H9 (cell line): ENCODE measurements around the gene DYNC2H1. TPM values are rescaled to one million over a fixed set of nuclear protein-coding genes. Genes with fewer than 3 reads are reported as not detected.

Experiments
- DNase-seq: peaks from one replicate; pipeline ENCODE4 v3.0.0-alpha.2; 2017
- H2AFZ ChIP-seq: one replicate; pipeline ENCODE4 v1.6.1; 2013; ENCODE audit warnings: mild to moderate bottlenecking, low read length, control low read depth, moderate library complexity
- H2AK5ac ChIP-seq: 2 replicates; pipeline ENCODE4 v1.6.1; 2013; ENCODE audit warnings: low read length, control low read depth, mixed read lengths; ENCODE audit not compliant: insufficient read length
- H2BK120ac ChIP-seq: one replicate; pipeline ENCODE4 v1.6.1; 2013; ENCODE audit warnings: low read depth, mild to moderate bottlenecking, low read length, control low read depth, inconsistent platforms; ENCODE audit not compliant: poor library complexity, severe bottlenecking
- H2BK12ac ChIP-seq: 2 replicates; pipeline ENCODE4 v1.6.1; 2013; ENCODE audit warnings: low read length, control low read depth, mixed read lengths, low read depth; ENCODE audit not compliant: insufficient read length
- H2BK15ac ChIP-seq: 2 replicates; pipeline ENCODE4 v1.6.1; 2013; ENCODE audit warnings: low read depth, low read length, control low read depth
- H2BK20ac ChIP-seq: one replicate; pipeline ENCODE4 v1.6.1; 2013; ENCODE audit warnings: low read depth, mild to moderate bottlenecking, low read length, control low read depth, inconsistent platforms; ENCODE audit not compliant: poor library complexity, severe bottlenecking
- H2BK5ac ChIP-seq: 2 replicates; pipeline ENCODE4 v1.6.1; 2013; ENCODE audit warnings: low read length, control low read depth, mixed read lengths; ENCODE audit not compliant: insufficient read length
- H3K14ac ChIP-seq: 2 replicates; pipeline ENCODE4 v1.6.1; 2013; ENCODE audit warnings: low read length, control low read depth; ENCODE audit not compliant: insufficient read depth
- H3K18ac ChIP-seq: 2 replicates; pipeline ENCODE4 v1.6.1; 2013; ENCODE audit warnings: low read depth, mild to moderate bottlenecking, mixed read lengths, low read length, control low read depth; ENCODE audit not compliant: insufficient read length
- H3K23ac ChIP-seq: 2 replicates; pipeline ENCODE4 v1.6.1; 2013; ENCODE audit warnings: low read length, control low read depth, mixed read lengths, low read depth; ENCODE audit not compliant: insufficient read length
- H3K23me2 ChIP-seq: 2 replicates; pipeline ENCODE4 v1.6.1; 2013; ENCODE audit warnings: low read depth, mild to moderate bottlenecking, mixed read lengths, low read length, control low read depth; ENCODE audit not compliant: insufficient read length, poor library complexity, severe bottlenecking
- H3K27ac ChIP-seq: 2 replicates; pipeline ENCODE4 v1.5.1; 2013; ENCODE audit warnings: low read length, control low read depth, mixed read lengths, low read depth; ENCODE audit not compliant: insufficient read length
- H3K27me3 ChIP-seq: 2 replicates; pipeline ENCODE4 v1.6.1; 2013; ENCODE audit warnings: low read length, control low read depth, inconsistent platforms; ENCODE audit not compliant: insufficient read depth
- H3K4ac ChIP-seq: 2 replicates; pipeline ENCODE4 v1.6.1; 2013; ENCODE audit warnings: low read depth, mild to moderate bottlenecking, control low read depth, inconsistent platforms, low read length, moderate library complexity
- H3K4me1 ChIP-seq: 2 replicates; pipeline ENCODE4 v1.6.1; 2013; ENCODE audit warnings: low read length, control low read depth, inconsistent platforms; ENCODE audit not compliant: insufficient read depth
- H3K4me2 ChIP-seq: 2 replicates; pipeline ENCODE4 v1.6.1; 2013; ENCODE audit warnings: low read length, control low read depth, mixed read lengths; ENCODE audit not compliant: insufficient read length, insufficient read depth
- H3K56ac ChIP-seq: 2 replicates; pipeline ENCODE4 v1.6.1; 2013; ENCODE audit warnings: low read depth, mild to moderate bottlenecking, mixed read lengths, low read length, control low read depth; ENCODE audit not compliant: insufficient read length
- H3K79me1 ChIP-seq: 2 replicates; pipeline ENCODE4 v1.6.1; 2013; ENCODE audit warnings: low read depth, mild to moderate bottlenecking, moderate library complexity, low read length, control low read depth, inconsistent platforms; ENCODE audit not compliant: insufficient read depth, poor library complexity, severe bottlenecking
- H3K79me2 ChIP-seq: 2 replicates; pipeline ENCODE4 v1.6.1; 2013; ENCODE audit warnings: low read length, control low read depth, inconsistent platforms; ENCODE audit not compliant: insufficient read depth
- H3K9ac ChIP-seq: 2 replicates; pipeline ENCODE4 v1.6.1; 2013; ENCODE audit warnings: low read length, control low read depth, mixed read lengths; ENCODE audit not compliant: insufficient read length; ENCODE audit errors: extremely low read depth
- H3K9me3 ChIP-seq: one replicate; pipeline ENCODE4 v1.6.1; 2013; ENCODE audit warnings: low read depth, low read length, inconsistent platforms; ENCODE audit not compliant: control insufficient read depth
- H3T11ph ChIP-seq: one replicate; pipeline ENCODE4 v1.6.1; 2013; ENCODE audit warnings: mild to moderate bottlenecking, low read length, control low read depth, inconsistent platforms
- H4K20me1 ChIP-seq: one replicate; pipeline ENCODE4 v1.6.1; 2013; ENCODE audit not compliant: control insufficient read depth, insufficient read length, insufficient read depth
- H4K5ac ChIP-seq: 2 replicates; pipeline ENCODE4 v1.6.1; 2013; ENCODE audit warnings: low read depth, mild to moderate bottlenecking, mixed read lengths, low read length, control low read depth; ENCODE audit not compliant: insufficient read length
- H4K8ac ChIP-seq: replicated peaks from 2 replicates; pipeline ENCODE4 v1.6.1; 2013; ENCODE audit warnings: low read length, control low read depth, mixed read lengths, low read depth; ENCODE audit not compliant: insufficient read length
- H4K91ac ChIP-seq: 2 replicates; pipeline ENCODE4 v1.6.1; 2013; ENCODE audit warnings: low read depth, mild to moderate bottlenecking, moderate library complexity, mixed read lengths, low read length, control low read depth; ENCODE audit not compliant: insufficient read length
- H3K27ac Mint-ChIP-seq, 3 experiments: 2 replicates in 2 of 3; 3 replicates in 1 of 3; pipeline ENCODE4 v1.8.0; 2020 to 2021; ENCODE audit warnings: mixed read lengths in 3 of 3, mild to moderate bottlenecking in 1 of 3, moderate library complexity in 1 of 3
- H3K27me3 Mint-ChIP-seq: 2 replicates; pipeline ENCODE4 v1.8.0; 2021; ENCODE audit warnings: low read depth, mild to moderate bottlenecking, moderate library complexity, mixed read lengths
- H3K36me3 Mint-ChIP-seq, 3 experiments: 2 replicates in 2 of 3; 3 replicates in 1 of 3; pipeline ENCODE4 v1.8.0; 2020 to 2021; ENCODE audit warnings: low read depth in 3 of 3, mixed read lengths in 3 of 3; ENCODE audit not compliant: insufficient read depth in 1 of 3
- H3K4me1 Mint-ChIP-seq, 2 experiments: 2 replicates each; pipeline ENCODE4 v1.8.0; 2020; ENCODE audit warnings: mixed read lengths in 2 of 2
- H3K4me3 Mint-ChIP-seq, 2 experiments: 2 replicates in 1 of 2; 3 replicates in 1 of 2; pipeline ENCODE4 v1.8.0; 2020 to 2021; ENCODE audit warnings: mild to moderate bottlenecking in 2 of 2, mixed read lengths in 2 of 2, moderate library complexity in 1 of 2
- H3K9me3 Mint-ChIP-seq, 2 experiments: 2 replicates in 1 of 2; 3 replicates in 1 of 2; pipeline ENCODE4 v1.8.0; 2020; ENCODE audit warnings: mild to moderate bottlenecking in 2 of 2, mixed read lengths in 2 of 2, moderate library complexity in 1 of 2
- CTCF ChIP-seq: fragments of 200-600 bp; sonication (generic); conservative IDR thresholded peaks from 3 replicates; pipeline ENCODE4 v1.8.0; 2021; ENCODE audit warnings: antibody characterized with exemption, mild to moderate bottlenecking
- WGBS: extraction: QIAGEN DNeasy Blood & Tissue Kit; methylation state at CpG from one replicate; pipeline ENCODE4 v1.1.7; 2013; ENCODE audit warnings: missing lambda C conversion rate, low lambda C conversion rate, mixed read lengths; ENCODE audit not compliant: insufficient read length; ENCODE audit errors: extremely low coverage; 5-methylcytosine and 5-hydroxymethylcytosine counted together
- total RNA-seq: library from RNA; stranded (reverse); gene quantifications from 2 replicates; pipeline ENCODE4 v1.2.1, GENCODE V29; 2021

DYNC2H1 gene
- total RNA-seq, 1 experiment from 2014 or later = 13.2 TPM

- no peak overlapping the region for H3K4me2 ChIP-seq
- no peak overlapping the region for H4K8ac ChIP-seq
- DNase-seq = no peak
- Mint-ChIP-seq H3K4me1 (peaks cover 25 to 30% of the 10 kb centered on the region in 2 experiments), H3K27ac (peak overlapping the region; percentile 18 to 69 (median 40); a peak in 2 of 7 replicates), H3K27me3 (no peaks in the 10 kb centered on the region), H3K36me3 (peaks cover 5 to 10% (median 6%) of the 10 kb centered on the region in 3 experiments; a peak in 5 of 7 replicates), H3K4me3 (no peak overlapping the region), H3K9me3 (no peaks in the 10 kb centered on the region; a peak in 2 of 5 replicates)
- no peak overlapping the region for H2BK15ac ChIP-seq
- no peak overlapping the region for H4K91ac ChIP-seq
- no peak overlapping the region for H2AK5ac ChIP-seq
- no peak overlapping the region for H3T11ph ChIP-seq
- H3K23ac ChIP-seq = no peak overlapping the region
- TF ChIP-seq CTCF = no peak
- no peaks in the 10 kb centered on the region for H3K79me2 ChIP-seq
- H2BK120ac ChIP-seq = no peak overlapping the region
- no peak overlapping the region for H3K18ac ChIP-seq
- H2AFZ ChIP-seq = no peak overlapping the region
- H4K5ac ChIP-seq = no peak overlapping the region
- H2BK5ac ChIP-seq = no peak overlapping the region
- no peaks in the 10 kb centered on the region for H3K23me2 ChIP-seq
- no peaks in the 10 kb centered on the region for H3K27me3 ChIP-seq
- H3K9ac ChIP-seq = no peak overlapping the region
- H4K20me1 ChIP-seq = no peaks in the 10 kb centered on the region
- no peak overlapping the region for H3K56ac ChIP-seq
- no peaks in the 10 kb centered on the region for H3K9me3 ChIP-seq
- no peak overlapping the region for H2BK12ac ChIP-seq
- no peaks in the 10 kb centered on the region for H3K79me1 ChIP-seq
- H2BK20ac ChIP-seq = no peak overlapping the region
- H3K4me1 ChIP-seq = peaks cover 2% of the 10 kb centered on the region
- no peak overlapping the region for H3K4ac ChIP-seq
- no CpG with 5 or more reads among the region's 6 CpGs for WGBS
- no peak overlapping the region for H3K14ac ChIP-seq
- no peak overlapping the region for H3K27ac ChIP-seq
Measured at GRCh38 chr11:103339485-103339857, 230.2 kb downstream of the DYNC2H1 start.
